PC-3 (cell line): ENCODE measurements around the gene EPN2.

Experiments
- EZH2 ChIP-seq: fragments of 300-600 bp; sonication (generic); IDR thresholded peaks from one replicate; pipeline ENCODE4 v1.6.1; 2017; ENCODE audit warnings: antibody characterized with exemption, mild to moderate bottlenecking, low read length; ENCODE audit not compliant: unreplicated experiment
- TF ChIP-seq, protein P1 (sequence below): fragments of 300-600 bp; sonication (generic); conservative IDR thresholded peaks from 2 replicates; pipeline ENCODE4 v1.5.1; 2017; ENCODE audit warnings: antibody characterized with exemption, low read depth, mild to moderate bottlenecking, low read length

DNA sequence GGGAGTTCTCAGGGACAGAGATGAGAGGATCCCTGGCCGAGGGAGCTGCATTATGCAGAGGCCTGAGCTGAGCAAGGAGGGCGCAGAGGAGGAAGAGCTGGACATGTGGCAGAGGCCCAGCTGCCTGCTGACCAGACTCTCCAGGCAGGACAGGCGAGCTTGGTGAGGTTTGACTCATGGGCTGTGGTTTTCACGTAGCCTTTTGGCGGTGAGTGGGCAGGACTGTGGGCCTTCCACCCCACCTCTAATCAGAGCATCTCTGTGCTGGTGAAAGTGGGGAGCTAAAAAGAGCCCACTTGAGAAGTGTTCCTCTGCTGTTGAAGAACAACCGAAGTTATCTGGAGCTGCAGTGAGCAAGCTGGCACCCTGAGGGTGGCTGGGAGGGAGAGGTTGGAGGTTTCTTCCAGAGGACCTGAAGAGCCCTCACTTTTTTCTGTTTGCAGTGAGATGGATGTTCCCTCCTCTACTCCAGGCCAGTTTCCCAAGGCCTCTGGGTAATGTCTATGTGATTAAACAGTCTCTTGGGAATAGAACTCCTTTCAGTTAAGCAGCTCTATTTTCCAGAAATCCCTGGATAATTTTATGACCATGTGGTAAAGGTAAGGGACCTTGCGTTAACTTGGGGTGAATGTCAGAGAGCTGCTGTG lies 11.9 kb downstream of the EPN2 start:
- TF ChIP-seq, protein P1, sequence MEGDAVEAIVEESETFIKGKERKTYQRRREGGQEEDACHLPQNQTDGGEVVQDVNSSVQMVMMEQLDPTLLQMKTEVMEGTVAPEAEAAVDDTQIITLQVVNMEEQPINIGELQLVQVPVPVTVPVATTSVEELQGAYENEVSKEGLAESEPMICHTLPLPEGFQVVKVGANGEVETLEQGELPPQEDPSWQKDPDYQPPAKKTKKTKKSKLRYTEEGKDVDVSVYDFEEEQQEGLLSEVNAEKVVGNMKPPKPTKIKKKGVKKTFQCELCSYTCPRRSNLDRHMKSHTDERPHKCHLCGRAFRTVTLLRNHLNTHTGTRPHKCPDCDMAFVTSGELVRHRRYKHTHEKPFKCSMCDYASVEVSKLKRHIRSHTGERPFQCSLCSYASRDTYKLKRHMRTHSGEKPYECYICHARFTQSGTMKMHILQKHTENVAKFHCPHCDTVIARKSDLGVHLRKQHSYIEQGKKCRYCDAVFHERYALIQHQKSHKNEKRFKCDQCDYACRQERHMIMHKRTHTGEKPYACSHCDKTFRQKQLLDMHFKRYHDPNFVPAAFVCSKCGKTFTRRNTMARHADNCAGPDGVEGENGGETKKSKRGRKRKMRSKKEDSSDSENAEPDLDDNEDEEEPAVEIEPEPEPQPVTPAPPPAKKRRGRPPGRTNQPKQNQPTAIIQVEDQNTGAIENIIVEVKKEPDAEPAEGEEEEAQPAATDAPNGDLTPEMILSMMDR, result no peak
- TF ChIP-seq EZH2, result no peak
